ENCODE data around the gene TSPAN10. TPM values are rescaled to one million over a fixed set of nuclear protein-coding genes. Genes with fewer than 3 reads are reported as not detected.

TSPAN10 gene
- total and polyA plus RNA-seq, 2 of the 13 experiments (the other 11 are each of a cell fraction or from before 2014, with no cell fraction given) = 0.54 to 0.75 TPM

GRCh38 chr17:81636505-81637288 lies at the start of gene TSPAN10, which contains the start of gene NPLOC4 (continued):
- TF ChIP-seq NFE2L2 (IDR thresholded peaks at IDR 0.05; ENCODE audit: low read length) (0 out of 2 replicates have a peak, but pooled peaks have one; percentile 3), ZNF710 (CRISPR knock-in tag; IDR thresholded peaks at IDR 0.05; ENCODE audit: borderline replicate concordance) (peak; percentile 79; the same call in 1 of the 2 replicates), DMTF1 (CRISPR knock-in tag; IDR thresholded peaks at IDR 0.05) (no peak), ZNF788 (CRISPR knock-in tag; IDR thresholded peaks at IDR 0.05; ENCODE audit: borderline replicate concordance) (peak; percentile 88; the same call in 1 of the 2 replicates), SUZ12 (IDR thresholded peaks at IDR 0.05; ENCODE audit: low read depth, low read length) (0 out of 2 replicates have a peak, but pooled peaks have one; percentile 19), FOXA3 (CRISPR knock-in tag; IDR thresholded peaks at IDR 0.05) (peak; percentile 80), KAT2B (IDR thresholded peaks at IDR 0.05; ENCODE audit: borderline replicate concordance, low read depth, low read length) (no peak), ELF3 (CRISPR knock-in tag; IDR thresholded peaks at IDR 0.05) (peak; percentile 71), HOXA3 (CRISPR knock-in tag; IDR thresholded peaks at IDR 0.05) (peak; percentile 94), ZNF512B (CRISPR knock-in tag; IDR thresholded peaks at IDR 0.05; ENCODE audit: borderline replicate concordance) (0 out of 2 replicates have a peak, but pooled peaks have one; percentile 27), HDAC2 (CRISPR knock-in tag; IDR thresholded peaks at IDR 0.05) (peak; percentile 72), UBTF (CRISPR knock-in tag; IDR thresholded peaks at IDR 0.05) (peak; percentile 94), ZNF3 (CRISPR knock-in tag; IDR thresholded peaks at IDR 0.05) (0 out of 2 replicates have a peak, but pooled peaks have one; percentile 17), KAT8 (CRISPR knock-in tag; IDR thresholded peaks at IDR 0.05) (peak; percentile 96), ZNF740 (CRISPR knock-in tag; IDR thresholded peaks at IDR 0.05) (peak; percentile 87), CAMTA2 (CRISPR knock-in tag; IDR thresholded peaks at IDR 0.05; ENCODE audit: borderline replicate concordance) (peak; percentile 89; the same call in 1 of the 2 replicates), POLR2AphosphoS5 (IDR thresholded peaks at IDR 0.05; ENCODE audit: low read depth, low read length) (peak; percentile 77), SKI (IDR thresholded peaks at IDR 0.05; ENCODE audit: partially characterized antibody) (peak; percentile 90), KDM1A (CRISPR knock-in tag; IDR thresholded peaks at IDR 0.05) (peak; percentile 64; the same call in 1 of the 2 replicates), ZNF556 (CRISPR knock-in tag; IDR thresholded peaks at IDR 0.05; ENCODE audit: borderline replicate concordance) (0 out of 2 replicates have a peak, but pooled peaks have one; percentile 31)

All from HepG2 (cell line).